ENCODE results near the gene CDK15.
"Not testable (repeated sequence)": the region's sequence is repeated elsewhere in the genome, so short reads cannot be mapped to it uniquely, and the experiment has no call there.

CDK15 gene

GRCh38 chr2:201806442-201807170, at the start of gene CDK15:
Gene CDK15, plus strand, starts transcription at chr2:201806537. Its CDS starts 128 bp downstream, at chr2:201806665.
- no peak for DNase-seq (ENCODE audit: low spot score)

DNA sequence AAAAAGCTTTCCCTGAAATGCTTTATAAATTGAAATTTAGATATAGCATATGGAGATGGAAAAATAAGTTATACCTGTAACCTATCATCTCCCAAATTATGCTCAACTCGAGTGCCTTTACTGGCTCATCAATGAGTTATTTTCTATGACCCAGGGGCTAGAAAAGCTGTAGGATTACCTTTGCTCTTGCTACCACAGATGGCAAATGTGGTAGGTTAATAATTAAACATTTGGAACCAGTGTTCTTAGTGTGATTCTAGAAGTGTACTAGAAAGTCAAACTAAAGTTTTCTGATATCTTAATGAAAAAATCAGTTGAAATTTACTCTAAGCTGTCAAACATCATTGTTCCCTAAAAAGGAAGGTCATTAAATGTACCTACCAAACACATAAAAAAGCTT, 48.1 kb upstream of the CDK15 start:
- DNase-seq (ENCODE audit: low spot score), result no peak

DNA sequence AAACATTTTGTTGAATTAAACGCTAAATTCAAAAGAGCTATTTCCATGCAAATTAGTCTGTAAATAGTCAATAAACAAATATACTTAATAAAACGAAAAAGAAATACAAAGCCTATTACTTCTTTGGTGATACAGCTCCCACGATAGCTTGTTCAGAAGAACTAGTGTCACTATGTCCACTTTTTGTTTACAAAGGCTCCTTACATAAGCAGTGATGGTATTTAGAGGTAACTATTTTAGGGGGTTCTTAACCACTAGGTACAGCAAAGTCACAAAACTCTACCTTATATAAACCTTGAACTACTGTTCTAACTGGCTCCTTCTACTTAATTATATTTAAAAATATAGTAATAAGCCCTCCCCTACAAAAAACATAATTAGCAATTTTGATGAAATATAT, 47.5 kb upstream of the CDK15 start:
- no peak for DNase-seq (ENCODE audit: low spot score)

DNA sequence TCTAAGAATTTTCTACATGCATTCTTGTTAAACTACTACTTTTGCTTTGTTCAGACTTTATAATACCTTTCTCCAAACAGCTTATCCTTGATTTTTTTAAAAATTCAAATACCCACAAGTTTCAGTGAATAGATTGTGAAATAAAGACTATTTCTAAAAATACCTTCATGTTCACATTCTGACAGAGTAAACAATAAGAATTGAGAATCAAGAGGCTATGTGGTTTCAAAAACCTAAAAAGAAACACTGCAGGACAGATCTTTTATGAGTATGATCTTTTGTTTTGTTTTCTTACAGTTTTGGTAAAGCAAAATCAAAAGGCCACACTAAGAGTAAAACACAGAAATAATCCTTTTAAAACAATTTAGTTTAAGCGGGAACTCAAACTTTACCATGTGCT, 46.8 kb upstream of the CDK15 start:
- DNase-seq (ENCODE audit: low spot score), result no peak

- DNase-seq (ENCODE audit: low spot score), result no peak
Observed at GRCh38 chr2:201761101-201761500, 45.2 kb upstream of the CDK15 start.

DNA sequence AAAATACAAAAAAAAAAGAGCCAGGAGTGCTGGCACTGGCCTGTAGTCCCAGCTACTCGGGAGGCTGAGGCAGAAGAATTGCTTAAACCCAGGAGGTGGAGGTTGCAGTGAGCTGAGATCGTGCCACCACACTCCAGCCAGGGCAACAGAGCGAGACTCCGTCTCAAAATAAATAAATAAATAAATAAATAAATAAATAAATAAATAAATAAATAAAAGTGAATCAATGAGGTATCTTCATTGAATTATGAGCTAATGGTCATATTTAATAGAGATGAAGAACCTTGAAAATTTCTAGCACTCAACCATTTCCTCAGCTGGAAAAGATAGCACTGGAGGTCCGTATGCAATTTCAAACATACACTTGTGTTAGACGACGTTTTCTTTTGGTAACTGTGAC, 41.9 kb upstream of the CDK15 start:
- DNase-seq (ENCODE audit: low spot score), result not testable (repeated sequence)

GRCh38 chr2:201765799-201766198, 40.5 kb upstream of the CDK15 start:
- DNase-seq (ENCODE audit: low spot score), result no peak

- DNase-seq (ENCODE audit: low spot score), result no peak
Observed at GRCh38 chr2:201768918-201769317, 37.4 kb upstream of the CDK15 start.

GRCh38 chr2:201769666-201770373, 36.5 kb upstream of the CDK15 start:
- DNase-seq (ENCODE audit: low spot score), result no peak

DNA sequence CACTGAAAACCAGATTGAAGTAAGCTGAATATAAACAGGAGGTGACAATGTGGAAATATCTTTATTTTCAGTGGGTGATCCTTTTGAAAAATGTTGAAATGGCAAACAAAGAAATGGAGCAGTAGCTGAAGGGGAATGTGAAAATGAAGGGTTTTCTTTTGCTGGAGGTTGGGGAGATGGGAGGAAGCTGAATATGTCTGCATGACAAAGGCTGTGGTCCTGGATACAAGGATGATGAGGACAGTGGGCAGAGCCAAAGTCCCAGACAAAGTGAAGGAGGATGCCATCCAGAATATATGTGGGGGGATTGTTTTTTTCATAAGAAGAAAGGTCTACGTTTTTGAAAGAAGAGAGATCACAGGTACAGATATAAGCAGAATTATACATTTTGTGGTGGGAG, 32.3 kb upstream of the CDK15 start:
- DNase-seq (ENCODE audit: low spot score), result no peak

- no peak for DNase-seq (ENCODE audit: low spot score)
Observed at GRCh38 chr2:201774546-201774945, 31.8 kb upstream of the CDK15 start.

- no peak for DNase-seq (ENCODE audit: low spot score)
Observed at GRCh38 chr2:201775326-201775725, 31.0 kb upstream of the CDK15 start.

DNA sequence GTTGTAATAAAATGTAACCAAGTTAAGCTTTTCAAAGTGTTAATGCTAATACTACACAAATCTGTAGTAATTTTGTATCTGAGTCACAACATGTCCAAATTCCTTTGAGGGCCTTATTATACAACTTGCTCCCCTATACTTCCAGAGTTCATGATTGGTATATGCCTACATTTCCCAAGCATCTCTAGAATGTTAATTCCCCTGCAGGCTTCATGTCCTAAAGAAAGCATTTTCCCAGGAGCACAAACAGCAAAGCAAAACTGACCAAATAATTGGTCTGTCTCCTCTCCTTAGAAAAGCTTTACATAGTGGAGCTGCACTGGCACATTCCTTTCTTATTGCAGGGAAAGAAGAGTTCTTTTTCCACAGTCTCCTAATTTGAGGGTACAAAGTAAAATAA, 29.3 kb upstream of the CDK15 start:
- no peak for DNase-seq (ENCODE audit: low spot score)

GRCh38 chr2:201777869-201778268, 28.5 kb upstream of the CDK15 start:
- DNase-seq (ENCODE audit: low spot score), result no peak

- no peak for DNase-seq (ENCODE audit: low spot score)
Observed at GRCh38 chr2:201779901-201780673, 26.2 kb upstream of the CDK15 start.

DNA sequence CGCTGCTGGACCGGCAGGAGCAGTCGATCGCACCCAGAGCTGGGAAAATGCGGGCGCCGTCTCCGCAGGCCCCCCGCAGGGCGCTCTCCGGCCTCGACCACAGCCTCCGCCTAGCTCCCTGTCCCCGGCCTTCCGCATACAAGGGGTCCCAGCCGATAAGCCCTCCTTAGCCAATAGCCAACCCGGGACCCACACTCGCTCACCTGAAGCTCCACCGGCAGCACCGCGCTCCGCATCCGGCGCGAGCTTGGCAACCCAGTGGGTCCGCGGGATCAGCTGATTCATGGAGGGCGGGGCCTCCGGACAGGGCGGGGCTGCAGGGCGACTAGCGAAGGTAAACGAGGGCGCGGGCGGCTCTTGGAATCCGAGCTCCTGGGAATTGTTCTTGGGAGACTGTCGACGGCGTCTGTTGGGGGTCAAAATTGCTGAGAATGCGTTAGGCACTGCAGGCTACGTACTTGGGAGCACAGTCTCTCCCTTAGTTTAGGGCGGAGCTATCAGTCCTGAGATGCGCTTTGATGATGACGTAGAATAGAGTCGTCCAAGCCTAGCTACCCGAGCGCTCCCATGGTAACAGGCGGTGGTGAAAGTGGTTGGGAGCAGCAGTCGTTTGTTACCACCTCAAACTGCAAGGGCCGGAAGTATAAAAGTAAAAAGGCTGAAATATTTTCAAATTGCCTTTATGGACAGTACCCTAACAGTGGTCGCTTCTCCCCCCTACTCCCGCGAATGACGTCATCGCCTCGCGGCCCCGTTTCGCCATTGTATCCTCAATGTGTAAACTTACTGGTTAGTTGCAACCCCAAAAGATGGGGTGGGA, 25.5 kb upstream of the CDK15 start, which contains the start of gene ALS2:
TSS of gene ALS2 (minus strand) at position 260 of the 820 bp plus-strand sequence. CDS start 12,048 bp downstream, outside the sequence.
- peak; percentile 95 for DNase-seq (ENCODE audit: low spot score)

DNA sequence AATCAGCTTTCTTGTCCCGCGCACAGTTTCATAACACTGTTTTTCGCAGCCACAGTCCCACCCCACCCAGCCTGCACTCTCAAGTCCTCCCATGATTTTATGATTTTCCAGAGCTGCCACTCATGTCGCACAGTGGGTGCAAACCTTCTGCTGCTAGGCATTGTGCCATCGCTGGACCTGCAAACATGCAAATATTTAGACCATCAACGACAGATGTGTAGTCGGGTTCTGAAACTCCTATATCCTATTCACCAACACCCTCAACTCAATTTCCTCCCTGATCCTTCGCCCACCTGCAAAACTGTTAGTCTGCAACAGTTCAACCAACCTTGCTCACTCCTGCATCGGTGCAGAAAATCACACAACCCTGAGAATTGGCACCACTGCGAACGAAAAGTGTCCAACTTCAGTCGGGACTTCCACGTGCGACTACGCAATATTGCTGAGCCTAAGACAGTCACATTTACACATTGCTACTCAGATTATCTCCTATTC, 24.7 kb upstream of the CDK15 start:
- no peak for DNase-seq (ENCODE audit: low spot score)

- DNase-seq (ENCODE audit: low spot score), result no peak
Observed at GRCh38 chr2:201784563-201784962, 21.8 kb upstream of the CDK15 start.

DNA sequence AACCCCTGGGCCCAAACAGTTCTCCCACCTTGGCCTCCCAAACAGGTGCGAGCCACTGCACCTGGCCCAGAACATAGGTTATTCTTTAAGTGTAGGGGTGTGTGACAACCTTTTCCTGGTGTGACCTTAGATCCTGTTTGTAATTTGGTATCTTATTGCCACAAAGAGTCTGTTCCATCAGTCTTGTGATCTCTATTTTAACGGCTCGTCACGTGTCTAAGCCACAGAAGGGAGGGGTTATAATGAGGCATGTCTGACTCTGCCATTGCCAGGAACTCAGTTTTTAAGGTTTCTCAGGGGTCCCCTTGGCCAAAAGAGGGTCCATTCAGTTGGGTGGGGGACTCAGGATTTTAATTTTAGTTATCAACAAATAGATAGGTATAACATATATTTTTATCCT, 21.2 kb upstream of the CDK15 start:
- no peak for DNase-seq (ENCODE audit: low spot score)

GRCh38 chr2:201786471-201786870, 19.9 kb upstream of the CDK15 start:
- no peak for DNase-seq (ENCODE audit: low spot score)

GRCh38 chr2:201788371-201788770, 18.0 kb upstream of the CDK15 start:
- no peak for DNase-seq (ENCODE audit: low spot score)

DNA sequence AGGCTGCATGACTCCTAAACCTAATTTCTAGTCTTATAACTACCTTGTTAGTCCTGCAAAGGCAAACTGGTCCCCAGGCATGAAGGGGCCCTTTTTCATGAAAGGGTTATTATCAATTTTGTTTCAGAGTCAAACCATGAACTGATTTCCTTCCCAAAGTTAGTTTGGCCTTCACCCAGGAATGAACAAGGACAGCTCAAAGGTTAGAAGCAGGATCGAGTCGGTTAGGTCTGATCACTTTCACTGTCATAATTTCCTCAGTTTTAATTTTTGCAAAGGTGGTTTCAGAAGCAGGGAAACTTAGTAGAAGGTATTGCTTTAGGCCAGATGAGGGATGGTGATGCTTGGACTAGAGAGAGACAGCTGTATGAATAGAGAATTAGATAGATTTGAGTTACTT, 16.9 kb upstream of the CDK15 start:
- no peak for DNase-seq (ENCODE audit: low spot score)
